GM19468 (cell line): ENCODE data around the gene PSD.
A peak's percentile ranks its signal among the peaks of the same experiment; 100 is the strongest.
"Not testable (repeated sequence)": the region's sequence is repeated elsewhere in the genome, so short reads cannot be mapped to it uniquely, and the experiment has no call there.

Experiments
- ATAC-seq: cut with Tn5 transposase; IDR thresholded peaks from one replicate; pipeline ENCODE4 v1.9.1; 2021; ENCODE audit warnings: mild to moderate bottlenecking, moderate library complexity, moderate number of reproducible peaks; ENCODE audit not compliant: unreplicated experiment; ENCODE audit errors: extremely low read depth

Gene PSD

DNA sequence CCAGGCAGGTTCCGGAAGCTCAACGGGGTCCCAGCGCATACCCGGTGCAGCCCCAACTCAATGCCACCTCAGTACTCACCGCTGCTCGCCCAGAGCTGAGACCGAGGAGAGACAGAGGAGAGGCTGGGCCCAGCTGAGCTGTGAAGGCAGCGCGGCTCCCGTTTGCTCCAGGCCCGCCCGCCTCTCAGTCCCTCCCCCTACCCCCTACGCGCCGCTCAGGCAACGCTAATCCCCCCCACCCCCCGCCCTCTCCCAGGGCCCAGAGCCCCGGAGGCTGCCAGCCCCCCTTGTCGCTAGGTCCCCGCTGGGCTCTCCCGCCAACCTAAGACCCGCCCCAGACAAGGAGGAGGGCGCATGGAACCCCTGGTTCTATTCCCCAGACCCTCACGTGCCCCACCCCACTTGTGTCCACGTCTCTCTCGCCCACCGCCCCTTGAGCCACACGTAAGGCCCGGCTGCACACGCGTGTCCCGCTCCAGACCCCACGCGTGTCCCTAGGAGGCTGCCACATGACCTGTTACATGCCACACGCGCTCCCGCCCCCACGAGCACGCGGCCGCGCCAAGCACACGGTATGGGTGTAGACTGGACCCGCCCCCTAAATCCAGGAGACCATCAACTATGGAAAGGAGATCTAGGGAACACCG lies at the start of gene PSD:
PSD (minus strand) TSS at position 164 of the 647 bp plus-strand sequence. CDS start 1,747 bp downstream, outside the sequence.
- no peak for ATAC-seq

DNA sequence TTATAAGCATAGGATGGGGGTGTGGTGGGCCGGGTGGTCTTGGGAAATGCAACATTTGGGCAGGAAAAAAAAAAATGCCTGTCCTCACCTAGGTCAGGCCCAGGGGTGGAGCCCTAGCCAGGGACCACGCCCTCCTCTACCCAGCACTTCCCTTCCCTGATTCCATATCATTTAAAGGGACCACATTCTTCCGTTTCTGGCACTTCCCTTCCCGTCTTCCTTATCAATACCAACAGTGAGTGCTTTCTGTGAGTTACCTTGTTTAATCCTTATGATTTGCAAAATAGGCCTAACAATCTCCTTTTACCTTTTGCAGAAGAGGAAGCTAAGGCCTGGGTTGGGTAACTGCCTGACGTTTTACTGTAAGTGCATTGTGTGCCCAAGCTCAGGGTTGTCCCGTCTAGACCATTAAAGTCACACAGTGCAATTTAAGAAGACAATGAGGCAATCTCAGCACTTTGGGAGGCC lies 49.4 kb upstream of the PSD start:
- no peak for ATAC-seq

DNA sequence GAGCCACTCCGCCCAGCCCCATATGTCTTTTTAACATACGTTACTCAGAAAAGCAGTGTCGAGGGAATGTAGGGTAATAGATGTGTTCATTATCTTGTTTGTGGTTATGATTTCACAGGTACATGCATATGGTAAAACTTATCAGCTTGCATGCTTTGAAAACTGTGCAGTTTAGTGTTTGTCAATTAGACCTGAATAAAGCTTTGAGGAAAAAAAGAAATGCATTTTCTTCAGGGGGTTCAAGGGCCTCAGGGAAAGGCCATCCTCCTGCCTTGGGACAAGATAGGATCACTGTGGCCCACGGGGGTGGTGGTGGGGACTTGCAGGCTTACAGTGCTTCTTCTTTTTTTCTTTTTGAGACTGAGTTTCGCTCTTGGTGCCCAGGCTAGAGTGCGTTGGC lies 48.7 kb upstream of the PSD start:
- ATAC-seq: no peak

DNA sequence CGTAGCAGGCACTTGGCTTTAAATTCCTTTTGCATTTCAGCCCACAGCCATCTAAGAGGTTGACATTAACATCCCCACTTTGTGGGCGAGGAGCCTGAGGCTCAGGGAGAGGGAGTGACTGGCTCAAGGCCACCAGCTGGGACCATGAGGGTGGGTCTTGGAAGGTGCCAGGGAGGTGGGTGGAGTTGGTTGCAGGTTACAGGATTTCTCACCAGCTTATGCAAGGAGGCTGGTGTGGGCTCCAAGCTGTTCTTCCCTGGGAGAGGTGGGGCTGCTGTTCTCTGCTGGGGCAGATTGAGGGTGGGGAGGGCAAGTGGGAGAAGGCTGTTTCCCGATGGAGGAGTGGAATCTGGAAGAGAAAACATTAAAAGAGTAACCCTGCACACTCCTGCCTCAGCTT lies 46.9 kb upstream of the PSD start:
- ATAC-seq: no peak

DNA sequence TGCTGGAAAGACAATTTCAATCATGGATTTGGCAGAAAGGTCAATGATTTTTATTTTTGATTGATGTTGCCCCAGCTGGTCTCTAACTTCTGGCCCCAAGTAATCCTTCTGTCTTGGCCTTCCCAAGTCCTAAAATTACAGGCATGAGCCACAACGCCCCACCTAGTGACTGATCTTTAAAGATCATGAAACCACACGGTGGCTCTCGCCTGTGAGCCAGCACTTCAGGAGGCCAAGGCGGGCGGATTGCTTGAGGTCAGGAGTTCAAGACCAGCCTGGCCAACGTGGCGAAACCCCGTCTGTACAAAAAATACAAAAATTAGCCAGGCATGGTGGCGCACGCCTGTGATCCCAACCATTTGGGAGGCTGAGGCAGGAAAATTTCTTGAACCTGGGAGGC lies 45.4 kb upstream of the PSD start:
- no peak for ATAC-seq

DNA sequence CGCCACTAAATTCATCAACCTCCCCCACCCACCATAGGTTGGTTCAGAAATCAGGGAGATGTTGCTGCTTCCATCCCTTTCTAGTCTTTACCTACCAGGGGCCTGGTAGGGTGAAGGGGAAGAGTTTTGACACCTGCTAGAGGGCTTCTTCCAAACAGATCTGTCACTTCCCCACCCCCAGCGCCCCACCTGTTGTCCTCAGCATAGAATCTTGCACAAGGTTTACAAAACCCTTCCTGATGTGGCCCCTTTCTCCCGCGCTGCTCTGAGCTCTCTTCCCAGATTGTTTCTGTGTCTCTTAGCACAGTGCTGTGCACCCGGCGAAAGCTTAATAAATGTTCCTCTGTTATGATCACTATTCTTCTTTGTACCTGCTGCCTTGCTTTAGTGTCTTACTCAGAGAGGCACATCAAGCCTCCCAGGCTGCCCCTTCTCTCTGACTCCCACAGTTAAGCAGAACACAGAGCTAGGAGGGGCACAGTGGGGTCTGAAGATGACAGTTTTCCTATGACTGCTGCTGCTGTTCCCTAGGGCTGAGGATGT lies 44.0 kb upstream of the PSD start:
- no peak for ATAC-seq

DNA sequence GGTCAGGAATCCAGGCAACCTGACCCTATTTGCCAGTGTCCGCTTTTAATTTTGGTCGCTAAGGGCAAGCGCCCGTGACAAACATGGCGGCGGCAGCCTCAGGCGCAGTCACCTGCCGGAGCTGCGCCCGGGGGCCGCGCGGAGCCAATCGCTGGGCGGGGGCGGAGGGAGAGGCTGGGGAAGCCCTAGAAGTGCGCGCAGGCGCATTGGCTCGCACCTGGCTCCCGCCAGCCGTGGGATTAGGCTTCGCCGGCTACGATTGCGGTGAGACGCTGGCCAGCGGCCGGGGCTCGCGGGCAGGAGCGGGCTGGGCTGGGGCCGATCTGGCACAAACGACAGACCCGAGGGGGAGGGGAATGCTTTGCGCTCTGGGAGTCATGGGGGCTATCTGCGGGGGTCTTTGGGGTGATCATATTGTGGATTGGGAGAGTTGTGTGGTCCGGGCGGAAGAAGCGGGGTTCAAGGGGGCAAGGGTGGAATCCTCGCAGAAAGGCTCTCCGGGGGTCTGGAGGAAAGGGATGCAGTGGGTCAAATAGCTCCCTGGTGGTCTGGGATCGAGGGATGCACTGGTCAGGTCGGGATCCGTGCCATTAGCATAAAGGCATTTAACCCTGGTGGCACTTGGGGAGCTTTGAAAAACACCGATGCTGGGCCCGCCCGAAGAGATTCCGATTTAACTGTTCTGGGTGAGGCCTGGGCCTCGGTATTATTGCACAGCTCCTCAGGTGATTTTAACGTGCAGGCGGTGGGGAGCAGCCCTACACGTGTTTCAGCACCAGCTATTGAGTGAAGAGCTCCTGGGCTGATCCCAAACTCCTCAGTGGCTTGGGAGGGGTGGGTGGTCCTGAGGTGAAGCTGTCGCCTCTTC lies 42.8 kb upstream of the PSD start:
- peak; percentile 77 for ATAC-seq

DNA sequence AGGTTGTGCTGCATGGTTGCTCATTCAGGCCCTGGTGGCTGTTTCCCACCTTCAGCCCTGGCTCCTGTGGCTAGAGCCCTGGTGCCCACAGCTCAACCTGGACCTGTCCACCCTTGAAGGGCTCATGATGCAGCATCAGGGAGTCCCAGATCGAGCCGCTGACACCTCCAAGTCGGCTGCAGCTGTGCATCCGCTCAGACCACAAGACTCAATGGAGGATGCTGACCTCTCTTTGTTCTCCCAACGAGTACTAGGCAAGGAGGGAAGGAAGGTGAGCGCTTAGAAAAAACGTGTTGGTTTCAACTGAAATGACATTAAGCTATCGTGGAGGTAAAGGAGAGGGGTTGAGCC lies 42.2 kb upstream of the PSD start:
- ATAC-seq: no peak

DNA sequence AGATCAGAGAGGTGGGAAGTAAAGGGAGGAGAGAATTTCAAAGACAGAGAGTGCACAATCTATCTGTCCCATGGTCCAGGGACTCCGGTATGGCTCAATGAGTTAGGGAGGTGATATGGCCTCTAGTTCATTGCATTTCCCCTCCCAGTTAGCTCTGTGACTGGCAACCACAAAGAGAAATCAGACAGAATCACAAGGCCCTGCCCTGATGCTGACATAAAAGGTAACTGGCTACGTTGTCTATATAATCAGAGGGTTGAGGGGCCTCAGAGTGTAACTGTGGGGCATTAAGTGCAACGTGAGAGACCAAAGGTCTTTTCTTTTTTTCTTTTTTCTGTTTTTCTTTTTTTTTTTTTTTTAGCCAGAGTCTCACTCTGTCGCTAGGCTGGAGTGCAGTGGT lies 40.1 kb upstream of the PSD start:
- ATAC-seq: no peak

DNA sequence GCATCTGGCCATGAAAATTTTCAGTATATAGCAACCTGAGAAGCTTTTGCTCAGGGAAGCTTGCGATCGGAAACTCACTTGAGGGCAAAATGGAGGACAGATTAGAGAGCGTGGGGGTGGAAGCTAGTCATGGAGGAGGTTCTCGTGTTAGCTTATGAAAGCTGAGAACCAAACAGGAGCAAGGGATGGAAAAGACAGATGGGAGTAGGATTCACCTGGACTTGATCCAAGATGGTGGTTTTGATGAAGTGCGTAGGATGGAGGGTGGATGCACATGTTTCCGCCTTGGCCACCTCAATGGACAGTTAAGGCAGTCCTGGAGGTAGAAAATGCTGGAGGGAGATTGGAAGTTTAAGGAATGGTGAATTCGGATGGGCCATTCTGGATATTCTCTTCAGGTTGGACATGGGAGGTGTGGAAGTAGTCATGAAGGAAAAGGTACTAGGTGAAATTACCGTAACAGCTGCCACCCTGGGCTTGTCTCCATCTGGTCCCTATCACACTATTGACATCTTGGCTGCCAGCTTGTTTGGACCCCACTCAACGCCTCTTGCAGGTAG lies 39.1 kb upstream of the PSD start:
- no peak for ATAC-seq

DNA sequence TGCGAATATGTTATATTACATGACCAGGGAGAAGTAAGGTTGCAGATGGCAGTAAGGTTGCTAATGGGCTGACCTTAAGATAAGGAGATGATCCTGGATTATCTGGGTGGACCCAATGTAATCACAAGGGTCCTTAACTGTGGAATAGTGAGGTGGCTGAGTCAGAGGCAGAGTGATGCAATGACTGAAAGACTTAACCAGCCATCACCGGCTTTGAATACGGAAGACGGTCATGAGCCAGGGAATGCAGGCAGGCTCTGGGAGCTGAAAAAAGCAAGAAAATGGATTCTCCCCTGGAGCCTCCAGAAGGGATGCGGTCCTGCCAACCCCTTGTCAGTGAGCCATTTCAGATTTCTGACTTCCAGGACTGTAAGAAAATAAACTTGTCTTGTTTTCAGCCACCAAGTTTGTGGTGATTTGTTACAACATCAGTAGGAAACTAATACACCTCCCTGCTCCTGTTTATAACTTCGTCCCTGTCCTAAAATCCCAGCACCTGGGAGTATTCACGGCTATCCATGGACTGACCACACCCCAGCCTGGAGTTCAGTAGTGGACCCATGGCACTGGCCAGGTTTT lies 37.4 kb upstream of the PSD start:
- ATAC-seq: no peak

DNA sequence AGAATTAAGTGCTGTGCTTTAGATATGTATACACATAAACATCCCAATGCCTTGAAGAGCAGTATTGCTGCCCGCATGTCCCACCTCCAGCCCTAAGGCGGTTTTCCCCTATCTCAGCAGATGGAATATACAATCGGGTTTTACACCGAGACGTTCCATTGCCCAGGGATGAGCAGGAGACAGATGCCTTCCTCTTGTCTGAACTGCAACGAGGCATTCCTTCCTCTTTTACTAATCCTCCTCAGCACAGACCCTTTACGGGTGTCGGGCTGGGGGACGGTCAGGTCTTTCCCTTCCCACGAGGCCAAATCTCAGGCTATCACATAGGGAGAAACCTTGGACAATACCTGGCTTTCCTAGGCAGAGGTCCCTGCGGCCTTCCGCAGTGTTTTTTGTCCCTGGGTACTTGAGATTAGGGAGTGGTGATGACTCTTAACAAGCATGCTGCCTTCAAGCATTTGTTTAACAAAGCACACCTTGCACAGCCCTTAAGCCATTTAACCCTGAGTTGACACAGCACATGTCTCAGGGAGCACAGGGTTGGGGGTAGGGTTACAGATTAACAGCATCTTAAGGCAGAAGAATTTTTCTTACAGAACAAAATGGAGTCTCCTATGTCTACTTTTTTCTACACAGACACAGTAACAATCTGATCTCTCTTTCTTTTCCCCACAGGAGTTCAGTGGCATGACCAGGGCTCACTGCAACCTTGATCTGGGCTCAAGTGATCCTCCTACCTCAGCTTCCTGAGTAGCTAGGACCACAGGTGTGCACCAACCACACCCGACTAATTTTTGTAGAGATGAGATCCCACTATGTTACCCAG lies 36.3 kb upstream of the PSD start:
- not testable (repeated sequence) for ATAC-seq

DNA sequence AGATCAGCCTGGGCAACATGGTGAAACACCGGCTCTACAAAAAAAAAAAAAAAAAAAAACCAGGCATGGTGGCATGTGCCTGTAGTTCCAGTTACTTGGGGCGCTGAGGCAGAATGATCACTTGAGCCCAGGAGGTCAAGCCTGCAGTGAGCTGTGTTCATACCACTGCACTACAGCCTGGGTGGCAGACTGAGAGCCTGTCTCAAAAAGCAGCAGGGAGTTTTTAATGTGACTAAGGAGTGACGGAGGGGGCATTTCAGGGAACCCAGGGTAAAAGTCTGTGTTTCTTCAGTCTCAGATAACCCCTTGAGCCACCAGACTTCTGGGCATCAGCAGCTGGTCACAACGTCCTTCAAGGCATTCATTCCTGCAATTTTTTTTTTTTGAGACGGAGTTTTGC lies 34.9 kb upstream of the PSD start:
- ATAC-seq: no peak

DNA sequence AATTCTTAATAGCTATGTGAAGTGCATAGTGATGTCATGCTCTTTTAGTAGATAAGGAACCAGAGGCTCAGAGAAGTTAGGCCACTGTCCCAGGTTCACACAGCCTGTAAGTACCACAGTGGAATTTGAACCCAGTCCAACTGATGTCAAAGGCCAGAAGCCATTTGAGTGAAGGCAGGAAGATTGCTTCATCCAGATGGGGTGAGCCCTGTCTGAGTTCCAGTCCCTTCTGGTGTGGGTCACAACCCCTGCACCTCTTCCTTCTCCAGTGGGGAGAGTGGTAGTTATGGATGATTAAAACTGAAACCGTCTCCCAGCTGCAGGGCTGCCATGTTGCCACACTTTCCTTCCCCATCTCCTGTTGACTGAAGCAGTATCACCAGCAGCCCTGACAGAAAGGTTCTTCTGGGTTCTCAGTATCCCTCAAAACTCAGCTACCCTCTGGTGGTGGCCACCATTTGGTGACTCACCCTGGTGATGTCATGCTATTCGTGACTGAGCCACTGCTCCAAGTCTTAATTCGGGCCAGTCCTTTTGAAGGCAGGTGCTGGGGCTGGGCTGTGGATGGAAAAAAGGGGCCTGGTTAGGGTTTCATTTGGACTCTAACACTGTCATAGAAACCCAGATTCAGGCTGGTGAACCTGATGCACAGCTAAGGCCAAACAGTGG lies 34.2 kb upstream of the PSD start:
- no peak for ATAC-seq

DNA sequence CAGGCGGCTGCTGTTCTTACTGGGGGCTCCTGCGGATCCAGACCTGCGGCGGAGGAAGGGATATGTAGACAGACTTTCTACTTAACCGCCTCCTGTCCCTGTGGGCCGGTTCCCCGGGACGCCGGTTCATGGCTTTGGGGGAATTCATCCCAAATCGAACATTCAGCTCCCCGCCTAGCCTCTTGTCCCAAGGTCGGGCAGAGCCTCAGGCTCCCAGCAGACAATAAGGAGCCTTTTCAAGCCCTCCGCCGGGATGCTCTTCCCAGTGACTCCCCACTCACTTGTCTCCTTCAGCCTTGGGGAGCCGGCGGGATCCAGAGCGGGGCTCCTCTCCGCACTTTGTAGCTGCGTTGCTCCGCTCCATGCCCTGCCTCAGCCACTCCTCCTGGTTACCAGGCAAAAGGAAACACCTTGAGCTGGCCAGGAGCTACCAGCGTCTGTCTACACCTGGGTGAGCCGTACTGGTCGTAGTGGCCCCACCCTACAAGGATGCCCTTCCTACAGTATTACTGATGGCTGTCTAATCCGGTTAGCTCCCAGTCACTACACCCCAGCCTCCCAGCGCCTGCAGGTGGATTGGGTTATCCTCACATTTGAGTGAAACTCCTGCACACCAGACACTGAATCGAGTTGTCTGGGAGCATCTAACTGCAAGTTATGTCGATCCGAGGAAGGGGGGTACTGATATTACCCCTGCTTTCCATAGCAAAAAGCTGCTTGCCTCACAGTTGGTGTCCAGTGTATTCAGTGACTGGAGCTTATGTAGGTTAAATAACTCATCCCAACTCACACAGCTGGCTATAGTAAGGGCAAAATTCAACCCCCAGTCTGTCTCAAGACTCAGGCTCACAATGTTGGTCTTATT lies 32.8 kb upstream of the PSD start, which contains the start of gene C10orf95:
C10orf95 (minus strand) TSS at position 439 of the 865 bp plus-strand sequence. CDS start 450 bp downstream, outside the sequence.
- ATAC-seq: no peak

DNA sequence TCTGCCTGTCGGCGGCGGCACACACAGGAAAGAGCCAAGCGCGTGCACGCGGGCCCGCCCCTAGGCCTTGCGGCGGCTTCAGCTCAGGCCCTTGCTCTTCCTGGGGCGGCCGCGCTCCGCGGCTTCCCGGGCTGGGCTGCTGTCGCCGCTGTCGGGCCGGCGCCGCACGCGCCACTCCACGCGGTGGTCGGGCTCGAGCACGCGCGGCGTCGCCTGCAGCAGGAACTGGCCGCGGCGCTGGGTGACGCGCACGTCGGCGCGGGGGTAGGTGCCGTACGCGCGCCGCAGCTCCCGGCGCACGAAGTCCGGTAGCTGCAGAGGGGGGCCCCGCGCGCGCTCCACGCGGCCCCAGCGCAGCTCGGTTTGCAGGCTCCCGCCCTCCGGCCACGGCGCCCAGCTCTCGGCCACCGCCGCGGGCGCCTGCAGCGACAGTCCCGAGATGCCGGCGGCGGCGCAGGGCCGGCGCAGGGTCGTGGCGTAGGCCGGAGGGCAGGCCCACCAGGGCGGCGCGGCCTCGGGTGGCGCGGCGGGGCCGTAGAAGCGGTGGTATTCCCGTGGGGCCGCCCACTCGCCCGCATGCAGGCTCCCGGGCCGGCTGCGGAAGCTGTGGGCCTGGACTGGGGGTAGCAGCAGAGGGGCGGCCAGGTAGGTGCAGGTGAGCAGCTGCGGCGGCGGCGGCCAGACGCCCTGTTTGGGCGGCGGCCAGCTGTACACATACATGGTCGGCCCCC lies 32.0 kb upstream of the PSD start:
- ATAC-seq: peak; percentile 60

DNA sequence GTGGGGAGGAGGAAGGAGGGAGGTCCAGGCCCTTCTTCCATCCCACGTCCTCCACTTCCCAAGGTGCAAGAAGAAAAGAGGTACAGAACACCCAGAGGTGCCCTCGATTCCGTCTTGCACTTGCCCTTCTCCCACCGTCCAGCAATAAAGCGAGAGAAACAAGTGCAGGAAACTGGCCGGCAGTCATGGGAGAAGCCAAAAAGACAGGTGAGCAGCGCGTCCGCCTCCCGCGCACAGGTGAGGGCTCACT lies 31.5 kb upstream of the PSD start:
- ATAC-seq: no peak
